GM23248 (cell line): Measurements from ENCODE around the gene CACNA1C. TPM values are rescaled to one million over a fixed set of nuclear protein-coding genes. Genes with fewer than 3 reads are reported as not detected.
A peak's percentile ranks its signal among the peaks of the same experiment; 100 is the strongest.

Source experiments
- DNase-seq: peaks from one replicate; pipeline ENCODE4 v3.0.0-alpha.2; 2015
- H2AFZ ChIP-seq: fragments of 200-600 bp; sonication (generic); 2 replicates; pipeline ENCODE4 v1.6.1; 2016; ENCODE audit warnings: antibody characterized with exemption
- H3F3A ChIP-seq: fragments of 200-600 bp; sonication (generic); 2 replicates; pipeline ENCODE4 v1.6.1; 2016; ENCODE audit warnings: mild to moderate bottlenecking, antibody characterized with exemption, mixed run types; ENCODE audit not compliant: insufficient read depth
- H3K27ac ChIP-seq: fragments of 200-600 bp; sonication (generic); 2 replicates; pipeline ENCODE4 v1.5.1; 2016; ENCODE audit warnings: mild to moderate bottlenecking
- H3K27me3 ChIP-seq: fragments of 200-600 bp; sonication (generic); replicated peaks from 2 replicates; pipeline ENCODE4 v1.6.1; 2016; ENCODE audit warnings: mild to moderate bottlenecking; ENCODE audit not compliant: insufficient read depth
- H3K36me3 ChIP-seq: fragments of 200-600 bp; sonication (generic); 2 replicates; pipeline ENCODE4 v1.6.1; 2016; ENCODE audit warnings: low read depth, mild to moderate bottlenecking
- H3K4me1 ChIP-seq: fragments of 200-600 bp; sonication (generic); 2 replicates; pipeline ENCODE4 v1.6.1; 2016; ENCODE audit warnings: mild to moderate bottlenecking; ENCODE audit not compliant: insufficient read depth
- H3K4me2 ChIP-seq: fragments of 200-600 bp; sonication (generic); one replicate; pipeline ENCODE4 v1.6.1; 2016; ENCODE audit warnings: mild to moderate bottlenecking; ENCODE audit not compliant: unreplicated experiment
- H3K4me3 ChIP-seq: fragments of 200-600 bp; sonication (generic); 2 replicates; pipeline ENCODE4 v1.5.1; 2016; ENCODE audit warnings: mild to moderate bottlenecking
- H3K79me2 ChIP-seq: fragments of 200-600 bp; sonication (generic); 2 replicates; pipeline ENCODE4 v1.6.1; 2016; ENCODE audit warnings: mild to moderate bottlenecking; ENCODE audit not compliant: insufficient read depth
- H3K9ac ChIP-seq: fragments of 200-600 bp; sonication (generic); 2 replicates; pipeline ENCODE4 v1.6.1; 2016; ENCODE audit warnings: mild to moderate bottlenecking
- H3K9me2 ChIP-seq: fragments of 200-600 bp; sonication (generic); 2 replicates; pipeline ENCODE4 v1.6.1; 2016; ENCODE audit warnings: mixed run types, mild to moderate bottlenecking, moderate library complexity; ENCODE audit not compliant: insufficient read depth
- H3K9me3 ChIP-seq: fragments of 200-600 bp; sonication (generic); one replicate; pipeline ENCODE4 v1.6.1; 2017; ENCODE audit warnings: low read depth
- H4K20me1 ChIP-seq: fragments of 200-600 bp; sonication (generic); 2 replicates; pipeline ENCODE4 v1.6.0; 2016; ENCODE audit not compliant: insufficient read depth
- EZH2 ChIP-seq: fragments of 200-600 bp; sonication (generic); IDR thresholded peaks from 2 replicates; pipeline ENCODE4 v1.6.1; 2018; ENCODE audit warnings: antibody characterized with exemption, mild to moderate bottlenecking; ENCODE audit not compliant: insufficient read depth, poor library complexity, severe bottlenecking
- EZH2phosphoT487 ChIP-seq: fragments of 200-600 bp; sonication (generic); IDR thresholded peaks from 2 replicates; pipeline ENCODE4 v1.6.1; 2018; ENCODE audit warnings: antibody characterized with exemption, moderate library complexity, mild to moderate bottlenecking, low read depth; ENCODE audit not compliant: insufficient read depth
- WGBS, 2 experiments: methylation state at CpG; one replicate each; pipeline ENCODE4 v1.1.6; 2015 to 2017; ENCODE audit warnings: low lambda C conversion rate in 2 of 2, low coverage in 1 of 2; ENCODE audit errors: missing lambda C conversion rate in 2 of 2; 5-methylcytosine and 5-hydroxymethylcytosine counted together
- in situ Hi-C: fragments of 300-500 bp; cut with MboI; formaldehyde crosslinking; loops from 2 replicates; pipeline ENCODE4 v1.15.0; 2020
- polyA plus RNA-seq: library from polyadenylated mRNA; unstranded; fragments of >200 nt; fragmentation: Nextera tagmentation; extraction: Ambion mirVana; gene quantifications from 2 replicates; pipeline ENCODE4 v1.2.1, GENCODE V29; 2016
- total RNA-seq: library from RNA; depleted of rRNA; stranded (reverse); fragments of >200 nt; shearing (Covaris generic); gene quantifications from 2 replicates; pipeline ENCODE4 v1.2.3, GENCODE V29; 2014; rRNA removed

Gene CACNA1C
- total RNA-seq (8.6 and 11.5 TPM in 2 replicates), polyA plus RNA-seq (2.5 and 4.9 TPM in 2 replicates)

GRCh38 chr12:2052826-2053678 is at the start of gene CACNA1C:
Gene CACNA1C, plus strand, starts transcription at chr12:2052987. Its CDS starts 576 bp downstream, at chr12:2053563.
- in situ Hi-C loops = loop anchor here (10.0 to 25.0 kb wide), 2 partner anchors 232 to 534 kb away; no protein-coding TSS in a partner anchor

GRCh38 chr12:2003676-2004112 is 49.1 kb upstream of the CACNA1C start:
- in situ Hi-C loops = no loop called here

More at GRCh38 chr12:2052826-2053678, at the start of gene CACNA1C:
- Histone ChIP-seq H4K20me1 (no peaks in the 10 kb centered on the region; the same call in 1 of the 2 replicates), H3K9me2 (no peaks in the 10 kb centered on the region), H3F3A (peaks cover 31% of the 10 kb centered on the region), H3K4me2 (peak within 1 kb of the TSS; percentile 82), H3K4me3 (peak within 1 kb of the TSS; percentile 86), H3K79me2 (peaks cover 46% of the 10 kb centered on the region), H3K27me3 (no peaks in the 10 kb centered on the region), H3K36me3 (peaks cover 2% of the 10 kb centered on the region; the same call in 1 of the 2 replicates), H3K9me3 (no peaks in the 10 kb centered on the region), H3K27ac (peak within 1 kb of the TSS; percentile 38), H2AFZ (peak within 1 kb of the TSS; percentile 83), H3K4me1 (peaks cover 23% of the 10 kb centered on the region), H3K9ac (peak within 1 kb of the TSS; percentile 81)
- no peak for TF ChIP-seq EZH2phosphoT487
- TF ChIP-seq EZH2 = no peak
- 0 to 1% methylated on average over 33 to 41 of the region's 90 CpGs for WGBS, 2 experiments
- peak; percentile 87 for DNase-seq

GRCh38 chr12:2004113-2004929 is 48.5 kb upstream of the CACNA1C start, which contains the start of gene DCP1B:
Gene DCP1B, minus strand, starts transcription at chr12:2004457. Its CDS starts 26 bp downstream, at chr12:2004431.
- Histone ChIP-seq H3F3A (no peaks in the 10 kb centered on the region), H3K27ac (peak within 1 kb of the TSS; percentile 89), H3K9me3 (no peaks in the 10 kb centered on the region), H4K20me1 (no peaks in the 10 kb centered on the region), H3K79me2 (peaks cover 47% of the 10 kb centered on the region), H2AFZ (peak within 1 kb of the TSS; percentile 97), H3K9me2 (no peaks in the 10 kb centered on the region), H3K4me3 (peak within 1 kb of the TSS; percentile 92), H3K4me1 (peaks cover 27% of the 10 kb centered on the region), H3K27me3 (no peaks in the 10 kb centered on the region), H3K4me2 (peak within 1 kb of the TSS; percentile 80), H3K9ac (peak within 1 kb of the TSS; percentile 92), H3K36me3 (no peaks in the 10 kb centered on the region)
- in situ Hi-C loops = no loop called here
- peak; percentile 98 for DNase-seq
- WGBS, 2 experiments = 5% methylated on average over 41 to 47 of the region's 55 CpGs
- TF ChIP-seq EZH2 (no peak), EZH2phosphoT487 (no peak)

More at GRCh38 chr12:2003676-2004112, 49.1 kb upstream of the CACNA1C start:
- H4K20me1 ChIP-seq = no peaks in the 10 kb centered on the region
- H3K9ac ChIP-seq = peak overlapping the region; percentile 92
- H3K27ac ChIP-seq = peak overlapping the region; percentile 89
- TF ChIP-seq EZH2phosphoT487 (no peak), EZH2 (no peak)
- H3K27me3 ChIP-seq = no peaks in the 10 kb centered on the region
- H3K4me1 ChIP-seq = peaks cover 27% of the 10 kb centered on the region
- no peaks in the 10 kb centered on the region for H3K9me3 ChIP-seq
- DNase-seq = peak; percentile 63
- peaks cover 54% of the 10 kb centered on the region for H3K79me2 ChIP-seq
- H3K9me2 ChIP-seq = no peaks in the 10 kb centered on the region
- peak overlapping the region; percentile 97 for H2AFZ ChIP-seq
- H3F3A ChIP-seq = no peaks in the 10 kb centered on the region
- H3K36me3 ChIP-seq = no peaks in the 10 kb centered on the region
- H3K4me2 ChIP-seq = peak overlapping the region; percentile 80
- WGBS, 2 experiments = 1% methylated on average over 13 of the region's 13 CpGs
- H3K4me3 ChIP-seq = peak overlapping the region; percentile 92

- Histone ChIP-seq H3K9me2 (no peaks in the 10 kb centered on the region), H3K4me1 (peaks cover 5% of the 10 kb centered on the region; the same call in 1 of the 2 replicates), H4K20me1 (no peaks in the 10 kb centered on the region), H3K9ac (no peak overlapping the region), H3K27ac (no peak overlapping the region), H3K4me3 (no peak overlapping the region), H2AFZ (no peak overlapping the region), H3K9me3 (no peaks in the 10 kb centered on the region), H3F3A (no peaks in the 10 kb centered on the region), H3K4me2 (no peak overlapping the region), H3K36me3 (no peaks in the 10 kb centered on the region), H3K79me2 (peaks cover 4% of the 10 kb centered on the region), H3K27me3 (no peaks in the 10 kb centered on the region)
- in situ Hi-C loops = no loop called here
- WGBS, 2 experiments = 79 to 80% methylated on average over 5 of the region's 5 CpGs
- DNase-seq = no peak
- TF ChIP-seq EZH2 (no peak), EZH2phosphoT487 (no peak)
These were observed 44.1 kb upstream of the CACNA1C start for GRCh38 chr12:2008677-2009076.
